Glomerular endothelial cell (primary cell): Measurements from ENCODE around the gene SH3BP5. TPM values are rescaled to one million over a fixed set of nuclear protein-coding genes. Genes with fewer than 3 reads are reported as not detected.

Experiments
- DNase-seq: peaks from one replicate; pipeline ENCODE4 v3.0.0-alpha.2; 2011; ENCODE audit warnings: low read depth, low spot score; ENCODE audit errors: extremely low read depth
- total RNA-seq: library from RNA; depleted of rRNA; stranded (reverse); fragments of >200 nt; gene quantifications from 2 replicates; pipeline ENCODE4 v1.2.3, GENCODE V29; 2015

The SH3BP5 gene
- total RNA-seq, 1 donor from 2014 or later: 204 TPM

- no peak for DNase-seq
Observed at GRCh38 chr3:15207836-15208504, 124.4 kb downstream of the SH3BP5 start.

- DNase-seq: no peak
Observed at GRCh38 chr3:15206662-15207576, 125.5 kb downstream of the SH3BP5 start.

- peak; percentile 22 for DNase-seq
Observed at GRCh38 chr3:15205934-15206661, 126.3 kb downstream of the SH3BP5 start, which contains the start of gene CAPN7. Gene CAPN7 (plus strand): TSS chr3:15206246. CDS start chr3:15206496, 250 bp downstream.

- DNase-seq: no peak
Observed at GRCh38 chr3:15205482-15205933, 126.9 kb downstream of the SH3BP5 start.

Other genes with a start within 250 kb of the SH3BP5 start
- gene RBSN, start 233.4 kb downstream of the SH3BP5 start, total RNA-seq: 15.4 and 19.7 TPM in 2 replicates
- 22.8 and 28.4 TPM in 2 replicates for gene CAPN7, start 126.3 kb downstream of the SH3BP5 start, total RNA-seq
- 13.7 and 19.6 TPM in 2 replicates for gene METTL6, start 95.0 kb upstream of the SH3BP5 start, total RNA-seq
- gene EAF1, start 95.0 kb upstream of the SH3BP5 start, total RNA-seq: 26.4 and 28.6 TPM in 2 replicates
- 0.05 and 2.6 TPM in 2 replicates for gene COLQ, start 189.1 kb upstream of the SH3BP5 start, total RNA-seq